ENCODE results near the gene SPATA32.
A peak's percentile ranks its signal among the peaks of the same experiment; 100 is the strongest.

SPATA32 gene

GRCh38 chr17:45220079-45220478 lies 41.8 kb downstream of the SPATA32 start:
- POLR2A ChIA-PET = interaction anchor here (1.7 kb wide), 1 partner anchor 71 kb away, joined by 7 read pairs; the partner anchor contains the start of gene HEXIM1
- DNase-seq (ENCODE audit: low read depth, low spot score) = no peak
- CTCF ChIA-PET = interaction anchor here (0.9 to 9.2 kb wide), 23 partner anchors 14 to 633 kb away, joined by 3 to 205 read pairs (median 9); partner anchors contain the start of genes ACBD4 and HEXIM1
- TF ChIP-seq, protein P1, sequence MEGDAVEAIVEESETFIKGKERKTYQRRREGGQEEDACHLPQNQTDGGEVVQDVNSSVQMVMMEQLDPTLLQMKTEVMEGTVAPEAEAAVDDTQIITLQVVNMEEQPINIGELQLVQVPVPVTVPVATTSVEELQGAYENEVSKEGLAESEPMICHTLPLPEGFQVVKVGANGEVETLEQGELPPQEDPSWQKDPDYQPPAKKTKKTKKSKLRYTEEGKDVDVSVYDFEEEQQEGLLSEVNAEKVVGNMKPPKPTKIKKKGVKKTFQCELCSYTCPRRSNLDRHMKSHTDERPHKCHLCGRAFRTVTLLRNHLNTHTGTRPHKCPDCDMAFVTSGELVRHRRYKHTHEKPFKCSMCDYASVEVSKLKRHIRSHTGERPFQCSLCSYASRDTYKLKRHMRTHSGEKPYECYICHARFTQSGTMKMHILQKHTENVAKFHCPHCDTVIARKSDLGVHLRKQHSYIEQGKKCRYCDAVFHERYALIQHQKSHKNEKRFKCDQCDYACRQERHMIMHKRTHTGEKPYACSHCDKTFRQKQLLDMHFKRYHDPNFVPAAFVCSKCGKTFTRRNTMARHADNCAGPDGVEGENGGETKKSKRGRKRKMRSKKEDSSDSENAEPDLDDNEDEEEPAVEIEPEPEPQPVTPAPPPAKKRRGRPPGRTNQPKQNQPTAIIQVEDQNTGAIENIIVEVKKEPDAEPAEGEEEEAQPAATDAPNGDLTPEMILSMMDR (IDR thresholded peaks at IDR 0.05; ENCODE audit: insufficient read depth, low read length, missing control alignments) = no peak
- no peak overlapping the region for H3K4me3 ChIP-seq (ENCODE audit: low read depth, low read length)

DNA sequence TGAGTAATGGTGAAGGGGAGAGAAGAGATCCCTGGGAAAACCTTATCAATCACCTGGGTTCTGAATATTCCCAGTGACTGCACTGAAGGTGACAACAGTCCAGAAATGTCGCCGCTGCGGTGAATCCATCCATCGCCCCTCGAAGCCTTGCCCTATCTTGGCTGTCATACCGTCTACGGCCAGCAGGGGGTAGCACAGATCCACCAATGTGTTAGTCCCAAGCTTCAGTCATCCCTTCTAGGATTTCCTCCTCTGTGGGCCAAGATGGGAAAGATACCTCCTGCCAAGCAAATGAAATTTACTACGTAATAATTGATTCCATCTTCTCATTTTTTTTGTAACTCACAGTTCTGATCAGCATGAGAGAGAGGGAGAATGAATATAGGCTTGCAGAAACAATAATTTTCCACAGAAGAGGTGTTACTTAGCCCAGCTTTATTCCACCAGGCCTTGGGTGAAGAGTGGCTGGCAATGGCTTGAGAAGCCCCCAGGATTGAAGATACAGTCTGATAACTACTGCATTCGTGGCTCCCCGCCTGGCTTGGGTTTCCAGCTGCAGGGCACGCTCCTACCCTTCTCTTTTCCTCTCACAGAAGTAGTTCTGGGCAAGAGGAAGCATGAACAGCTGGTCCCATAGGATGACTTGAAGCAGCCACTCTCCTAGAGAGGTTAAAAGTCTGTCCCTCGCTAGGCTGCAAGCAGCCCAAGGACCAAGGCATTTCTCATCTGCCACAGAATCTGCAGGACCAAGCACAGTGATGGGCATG lies 42.8 kb downstream of the SPATA32 start:
- ChIA-PET CTCF (interaction anchor here (0.8 to 9.2 kb wide), 53 partner anchors 8 to 634 kb away, joined by 3 to 205 read pairs (median 6); partner anchors contain the start of genes ACBD4, HEXIM1 and MAP3K14), POLR2A (interaction anchor here (0.6 to 1.7 kb wide), 2 partner anchors 64 to 70 kb away, joined by 3 to 7 read pairs; partner anchors contain the start of gene HEXIM1)
- DNase-seq (ENCODE audit: low read depth, low spot score) = peak; percentile 37
- TF ChIP-seq, protein P1 (IDR thresholded peaks at IDR 0.05; ENCODE audit: insufficient read depth, low read length, missing control alignments) = peak; percentile 86
- H3K4me3 ChIP-seq (ENCODE audit: low read depth, low read length) = peak overlapping the region; percentile 30
